Embryonic facial prominence (tissue), 1 donor: ENCODE measurements around the gene LIMS3.
"Not testable (repeated sequence)": the region's sequence is repeated elsewhere in the genome, so short reads cannot be mapped to it uniquely, and the experiment has no call there.

Experiments used
- DNase-seq: peaks from one replicate; pipeline ENCODE4 v3.0.0-alpha.2; 2016; ENCODE audit errors: extremely low spot score

The LIMS3 gene

GRCh38 chr2:109924481-109924880 is 26.0 kb downstream of the LIMS3 start:
- not testable (repeated sequence) for DNase-seq

GRCh38 chr2:109927803-109928202 is 29.3 kb downstream of the LIMS3 start:
- not testable (repeated sequence) for DNase-seq

GRCh38 chr2:109929222-109929621 is 30.7 kb downstream of the LIMS3 start:
- DNase-seq, result not testable (repeated sequence)

- DNase-seq, result not testable (repeated sequence)
Measured at GRCh38 chr2:109936534-109936933, 38.0 kb downstream of the LIMS3 start.

- DNase-seq, result not testable (repeated sequence)
Measured at GRCh38 chr2:109945362-109945761, 46.9 kb downstream of the LIMS3 start.

- DNase-seq, result not testable (repeated sequence)
Measured at GRCh38 chr2:109947262-109947958, 48.9 kb downstream of the LIMS3 start.

GRCh38 chr2:109947959-109948520 is 49.6 kb downstream of the LIMS3 start:
- DNase-seq, result not testable (repeated sequence)

- DNase-seq, result not testable (repeated sequence)
Measured at GRCh38 chr2:109950146-109950843, 51.8 kb downstream of the LIMS3 start.

GRCh38 chr2:109963942-109964341 is 65.5 kb downstream of the LIMS3 start:
- DNase-seq, result not testable (repeated sequence)

GRCh38 chr2:109965482-109965881 is 67.0 kb downstream of the LIMS3 start:
- DNase-seq, result not testable (repeated sequence)

GRCh38 chr2:109966107-109966736 is 67.7 kb downstream of the LIMS3 start:
- DNase-seq, result not testable (repeated sequence)

- not testable (repeated sequence) for DNase-seq
Measured at GRCh38 chr2:109966858-109967257, 68.4 kb downstream of the LIMS3 start.

GRCh38 chr2:109969864-109970263 is 71.4 kb downstream of the LIMS3 start:
- not testable (repeated sequence) for DNase-seq

GRCh38 chr2:109971710-109972109 is 73.2 kb downstream of the LIMS3 start:
- DNase-seq, result not testable (repeated sequence)
